Heart left ventricle (tissue), 13 donors: ENCODE results near the gene NEB.
"Not testable (repeated sequence)": the region's sequence is repeated elsewhere in the genome, so short reads cannot be mapped to it uniquely, and the experiment has no call there.

Experiments used
- POLR2A ChIP-seq, 2 donors: fragments of 450-650 bp; IDR thresholded peaks; one replicate each; pipeline ENCODE4 v1.6.1; 2017; ENCODE audit warnings: antibody characterized with exemption in 2 of 2, mild to moderate bottlenecking in 2 of 2, moderate library complexity in 2 of 2
- TF ChIP-seq, protein P1 (sequence below), 12 donors: fragments of 200-600 bp; sonication (generic) in 4 of 12; IDR thresholded peaks; one replicate each; pipeline versions ENCODE4 v1.5.0 to v1.8.0; 2018 to 2022; ENCODE audit warnings: antibody characterized with exemption in 12 of 12, mild to moderate bottlenecking in 5 of 12
- donor health status: ischemic (EF 13 %, LVEDD 7.1; RV severe dilation, severe dysfunction).
- donor health status: DM: no; HTN: yes; CAD: no.
- donor health status: DM: no; HTN: no; CAD: no.
- donor health status: ischemic (EF 25% LVEDD 6.9; RV normal size, moderate dysfunction).
- donor health status: ischemic (EF 25% LVEDD 5.7; RV mildly dilated, moderate dysfunction).
- donor health status: ischemic (EF 35%, LVEDD 5.7; RV mildly dilated, moderate dysfunction).
- donor health status: nonischemic (EF 11% LVEDD 7.7; RV severe dilation, severe dysfunction).
- donor health status: DM: yes; HTN: yes; CAD: no.
- donor health status: PGD.
- donor health status: ischemic (EF 29% LVEDD 5.4; RV normal size, mild dysfunction).
- donor health status: nonischemic (EF 23%, LVEDD 6.1; RV moderate dilation, normal function).

DNA sequence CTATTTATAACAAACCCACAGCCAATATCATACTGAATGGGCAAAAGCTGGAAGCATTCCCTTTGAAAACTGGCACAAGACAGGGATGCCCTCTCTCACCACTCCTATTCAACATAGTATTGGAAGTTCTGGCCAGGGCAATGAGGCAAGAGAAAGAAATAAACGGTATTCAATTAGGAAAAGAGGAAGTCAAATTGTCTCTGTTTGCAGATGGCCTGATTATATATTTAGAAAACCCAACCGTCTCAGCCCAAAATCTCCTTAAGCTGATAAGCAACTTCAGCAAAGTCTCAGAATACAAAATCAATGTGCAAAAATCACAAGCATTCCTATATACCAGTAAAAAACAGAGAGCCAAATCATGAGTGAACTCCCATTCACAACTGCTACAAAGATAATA is 176.4 kb downstream of the NEB start:
- TF ChIP-seq, protein P1, sequence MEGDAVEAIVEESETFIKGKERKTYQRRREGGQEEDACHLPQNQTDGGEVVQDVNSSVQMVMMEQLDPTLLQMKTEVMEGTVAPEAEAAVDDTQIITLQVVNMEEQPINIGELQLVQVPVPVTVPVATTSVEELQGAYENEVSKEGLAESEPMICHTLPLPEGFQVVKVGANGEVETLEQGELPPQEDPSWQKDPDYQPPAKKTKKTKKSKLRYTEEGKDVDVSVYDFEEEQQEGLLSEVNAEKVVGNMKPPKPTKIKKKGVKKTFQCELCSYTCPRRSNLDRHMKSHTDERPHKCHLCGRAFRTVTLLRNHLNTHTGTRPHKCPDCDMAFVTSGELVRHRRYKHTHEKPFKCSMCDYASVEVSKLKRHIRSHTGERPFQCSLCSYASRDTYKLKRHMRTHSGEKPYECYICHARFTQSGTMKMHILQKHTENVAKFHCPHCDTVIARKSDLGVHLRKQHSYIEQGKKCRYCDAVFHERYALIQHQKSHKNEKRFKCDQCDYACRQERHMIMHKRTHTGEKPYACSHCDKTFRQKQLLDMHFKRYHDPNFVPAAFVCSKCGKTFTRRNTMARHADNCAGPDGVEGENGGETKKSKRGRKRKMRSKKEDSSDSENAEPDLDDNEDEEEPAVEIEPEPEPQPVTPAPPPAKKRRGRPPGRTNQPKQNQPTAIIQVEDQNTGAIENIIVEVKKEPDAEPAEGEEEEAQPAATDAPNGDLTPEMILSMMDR (IDR thresholded peaks at IDR 0.05) = not testable (repeated sequence)
- TF ChIP-seq POLR2A (IDR thresholded peaks at IDR 0.05) = not testable (repeated sequence)
